Activated gamma-delta T cell treated with Interleukin-2 at 50 U/mL for 16 hours (primary cell): ENCODE measurements around the gene RAB3A.
A peak's percentile ranks its signal among the peaks of the same experiment; 100 is the strongest.

Experiments used
- DNase-seq: peaks from one replicate; pipeline ENCODE4 v3.0.0-alpha.2; 2020

The RAB3A gene, protein sequence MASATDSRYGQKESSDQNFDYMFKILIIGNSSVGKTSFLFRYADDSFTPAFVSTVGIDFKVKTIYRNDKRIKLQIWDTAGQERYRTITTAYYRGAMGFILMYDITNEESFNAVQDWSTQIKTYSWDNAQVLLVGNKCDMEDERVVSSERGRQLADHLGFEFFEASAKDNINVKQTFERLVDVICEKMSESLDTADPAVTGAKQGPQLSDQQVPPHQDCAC

DNA sequence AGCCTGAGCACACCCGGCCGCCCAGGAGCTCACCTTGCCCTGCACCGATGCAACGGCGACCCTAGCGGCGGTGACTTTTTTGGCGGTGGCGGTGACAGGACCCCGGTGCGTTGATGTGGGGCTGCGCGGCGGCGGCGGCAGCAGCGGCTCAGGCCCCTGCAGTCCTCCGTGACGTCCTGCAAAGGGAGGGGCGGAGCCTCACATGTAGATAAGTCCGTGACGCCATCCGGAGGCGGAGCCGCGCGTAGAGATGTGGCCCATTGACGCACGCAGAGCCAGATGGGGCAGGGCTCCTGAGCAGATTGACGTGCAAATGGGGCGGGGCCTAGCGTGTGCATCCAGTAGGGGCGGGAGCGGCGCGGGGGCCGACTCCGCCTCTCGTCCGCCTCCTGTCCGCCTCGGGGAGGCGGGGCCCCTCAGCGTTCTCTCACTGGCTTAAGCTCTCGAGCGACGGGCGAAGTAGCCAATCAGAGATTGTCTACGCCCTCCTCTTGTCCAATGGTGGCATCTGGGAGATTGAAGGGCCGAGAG is at the start of gene RAB3A:
Gene RAB3A (minus strand): TSS at position 180 of the 531 bp plus-strand sequence. CDS start 1,302 bp downstream, outside the sequence.
- peak; percentile 99 for DNase-seq

DNA sequence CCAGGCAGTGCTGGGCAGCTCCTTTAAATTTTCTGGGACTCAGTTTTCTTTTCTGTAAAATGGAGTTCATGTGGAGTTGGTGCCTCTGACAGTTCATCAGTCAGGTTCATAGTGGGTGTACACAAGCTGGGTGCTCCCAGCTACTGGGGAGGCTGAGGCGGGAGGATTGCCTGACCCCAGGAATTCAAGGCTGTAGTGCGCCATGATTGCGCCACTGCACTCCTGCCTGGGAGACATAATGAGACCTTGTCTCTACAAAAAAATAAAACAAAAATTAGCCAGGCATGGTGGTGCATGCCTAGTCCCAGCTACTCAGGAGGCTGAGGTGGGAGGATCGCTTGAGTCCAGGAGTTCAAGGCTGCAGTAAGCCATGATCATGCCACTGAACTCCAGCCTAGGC is 49.3 kb upstream of the RAB3A start:
- no peak for DNase-seq

DNA sequence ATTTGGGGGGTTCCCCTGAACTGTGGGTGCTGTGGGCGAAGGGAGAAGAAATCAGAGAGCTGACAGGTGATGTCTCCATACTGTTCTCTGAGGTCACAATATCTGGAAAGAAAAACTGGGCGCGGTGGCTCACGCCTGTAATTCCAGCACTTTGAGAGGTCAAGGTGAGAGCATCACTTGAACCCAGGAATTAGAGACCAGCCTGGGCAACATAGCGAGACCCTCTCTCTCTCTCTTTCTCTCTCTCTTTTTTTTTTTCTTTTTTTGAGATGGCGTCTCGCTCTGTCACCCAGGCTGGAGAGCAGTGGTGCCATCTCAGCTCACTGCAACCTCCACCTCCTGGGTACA is 48.5 kb upstream of the RAB3A start:
- no peak for DNase-seq

DNA sequence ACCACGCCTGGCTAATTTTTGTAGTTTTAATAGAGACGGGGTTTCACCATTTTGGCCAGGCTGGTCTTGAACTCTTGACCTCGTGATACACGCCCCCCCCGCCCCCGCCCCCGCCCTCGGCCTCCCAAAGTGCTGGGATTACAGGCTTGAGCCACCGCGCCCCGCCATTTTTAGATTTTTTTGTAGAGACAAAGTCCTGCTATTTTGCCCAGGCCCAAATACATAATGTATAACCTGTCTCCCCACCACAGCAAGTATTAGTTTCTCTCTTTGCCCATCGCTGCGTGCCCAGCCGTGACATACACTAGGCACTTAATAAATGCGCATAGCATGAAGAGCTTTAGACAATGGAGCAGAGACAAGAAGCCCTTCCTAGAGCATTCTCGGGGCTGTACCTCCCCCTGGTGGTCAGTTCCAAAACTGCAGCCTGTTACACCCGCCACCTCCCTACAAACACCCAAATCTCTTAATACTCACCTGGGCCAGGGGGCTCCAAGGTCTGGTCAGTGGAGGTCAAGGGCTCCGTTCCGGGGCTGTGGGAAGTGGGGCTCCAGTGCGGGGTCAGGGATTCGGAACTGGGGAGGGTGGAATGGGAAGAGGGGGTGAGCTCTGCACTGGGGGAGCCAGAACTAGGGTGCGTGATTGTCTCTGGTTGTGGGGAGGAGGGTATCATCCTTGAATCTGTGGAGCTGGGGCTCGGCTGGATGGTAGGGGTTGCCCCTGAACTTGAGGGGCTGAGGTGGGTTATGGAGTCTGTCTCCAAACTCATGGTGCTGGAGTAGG is 47.9 kb upstream of the RAB3A start:
- peak; percentile 82 for DNase-seq

DNA sequence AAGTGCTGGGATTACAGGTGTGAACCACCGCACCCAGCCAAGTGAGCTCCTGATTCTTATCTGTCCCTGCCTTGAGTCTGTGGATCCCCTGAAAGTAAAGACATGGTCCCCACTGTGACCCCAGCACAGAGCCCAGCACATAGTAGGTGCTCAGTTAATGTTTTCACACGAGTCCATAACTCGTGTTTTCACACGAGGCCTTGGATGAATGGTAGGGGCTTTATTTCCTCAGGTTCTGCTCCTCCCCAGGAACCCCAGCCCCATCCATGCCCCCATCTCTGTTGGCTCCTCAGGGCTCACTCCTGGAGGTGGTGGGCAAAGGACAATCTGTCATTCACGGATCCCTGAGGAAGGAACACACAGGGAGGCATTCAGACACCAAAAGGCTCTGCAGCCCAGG is 46.0 kb upstream of the RAB3A start:
- DNase-seq, result no peak

DNA sequence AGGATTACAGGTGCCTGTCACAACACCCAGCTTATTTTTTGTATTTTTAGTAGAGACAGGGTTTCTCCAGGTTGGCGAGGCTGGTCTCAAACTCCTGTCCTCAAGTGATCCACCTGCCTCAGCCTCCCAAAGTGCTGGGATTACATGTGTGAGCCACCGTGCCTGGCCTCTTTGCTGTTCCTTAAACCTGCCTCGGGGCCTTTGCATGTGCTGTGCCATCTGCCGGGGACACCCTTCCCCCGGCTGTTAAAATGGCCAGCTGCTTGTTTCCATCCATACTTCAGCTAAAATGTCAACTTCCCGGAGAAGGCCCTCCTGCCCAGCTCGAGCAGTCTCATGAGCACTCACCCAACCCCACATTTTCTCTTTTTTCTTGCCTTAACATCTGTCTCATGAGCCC is 41.5 kb upstream of the RAB3A start:
- DNase-seq, result no peak

DNA sequence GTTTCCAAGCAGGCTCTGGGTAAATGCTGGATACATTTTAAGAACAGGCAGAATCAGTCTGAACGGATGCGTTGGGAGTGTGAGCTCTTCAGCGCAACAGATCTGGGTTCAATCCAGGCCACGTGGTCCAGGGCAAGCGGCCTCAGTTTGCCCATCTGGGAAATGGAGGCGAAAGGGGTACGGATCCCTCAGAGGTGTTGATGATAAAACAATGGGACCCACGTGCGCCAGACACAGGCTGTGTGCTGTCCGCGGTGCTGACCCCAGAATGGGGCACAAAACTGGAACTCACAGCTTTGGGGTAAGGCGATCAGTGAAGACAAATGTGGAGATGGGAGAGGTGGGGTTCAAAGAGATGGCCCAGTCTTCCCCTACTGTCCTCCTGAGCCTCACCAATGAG is 35.5 kb upstream of the RAB3A start:
- DNase-seq, result no peak

DNA sequence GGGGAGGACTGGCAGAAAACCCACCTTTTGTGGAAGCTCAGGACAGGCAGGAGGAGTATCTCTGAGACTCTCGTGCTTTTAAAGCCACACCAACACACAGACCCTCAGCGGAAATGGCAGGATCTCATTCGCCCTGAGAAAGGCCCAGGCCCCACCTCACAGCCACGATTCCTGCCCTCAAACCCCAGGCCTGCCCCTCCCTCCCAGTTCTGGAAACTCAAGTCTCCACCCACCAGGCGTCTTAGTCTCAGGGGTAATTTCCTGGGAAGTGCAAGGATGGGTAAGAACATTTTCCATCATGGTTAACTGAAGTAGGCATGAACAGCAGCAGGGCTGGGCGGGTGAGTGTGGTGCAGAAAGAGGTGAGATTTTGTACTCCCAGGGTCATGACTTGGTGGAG is 30.4 kb upstream of the RAB3A start:
- no peak for DNase-seq

DNA sequence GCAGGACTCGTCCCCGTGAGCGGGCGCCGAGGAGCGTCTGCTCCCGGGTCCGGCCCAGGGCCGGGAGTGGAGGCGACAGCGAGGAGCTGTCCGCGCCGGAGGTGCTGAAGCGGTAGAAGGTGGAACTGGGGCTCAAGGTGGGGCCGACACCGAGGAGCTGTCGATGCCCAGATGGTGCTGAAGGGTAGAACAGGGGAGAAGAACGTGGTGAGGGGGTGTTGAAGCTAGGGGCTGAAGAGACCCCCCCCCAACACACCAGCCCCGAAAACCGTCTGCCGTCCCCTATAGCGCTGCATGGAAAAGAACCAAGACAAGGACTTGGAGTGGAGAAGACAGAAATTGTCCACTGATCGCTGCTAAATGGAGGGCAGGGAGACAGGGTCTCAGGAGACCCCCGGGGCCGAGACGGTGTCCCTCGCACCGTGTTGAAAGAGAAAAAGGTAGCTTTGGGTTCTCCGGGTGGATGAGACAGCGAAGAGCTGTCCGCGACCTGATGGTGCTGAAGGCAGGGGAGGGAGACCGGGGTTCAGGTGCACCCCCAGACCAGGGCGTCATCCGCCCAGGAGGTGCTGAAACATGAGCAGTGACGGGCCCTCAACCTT is 29.5 kb upstream of the RAB3A start:
- peak; percentile 29 for DNase-seq

DNA sequence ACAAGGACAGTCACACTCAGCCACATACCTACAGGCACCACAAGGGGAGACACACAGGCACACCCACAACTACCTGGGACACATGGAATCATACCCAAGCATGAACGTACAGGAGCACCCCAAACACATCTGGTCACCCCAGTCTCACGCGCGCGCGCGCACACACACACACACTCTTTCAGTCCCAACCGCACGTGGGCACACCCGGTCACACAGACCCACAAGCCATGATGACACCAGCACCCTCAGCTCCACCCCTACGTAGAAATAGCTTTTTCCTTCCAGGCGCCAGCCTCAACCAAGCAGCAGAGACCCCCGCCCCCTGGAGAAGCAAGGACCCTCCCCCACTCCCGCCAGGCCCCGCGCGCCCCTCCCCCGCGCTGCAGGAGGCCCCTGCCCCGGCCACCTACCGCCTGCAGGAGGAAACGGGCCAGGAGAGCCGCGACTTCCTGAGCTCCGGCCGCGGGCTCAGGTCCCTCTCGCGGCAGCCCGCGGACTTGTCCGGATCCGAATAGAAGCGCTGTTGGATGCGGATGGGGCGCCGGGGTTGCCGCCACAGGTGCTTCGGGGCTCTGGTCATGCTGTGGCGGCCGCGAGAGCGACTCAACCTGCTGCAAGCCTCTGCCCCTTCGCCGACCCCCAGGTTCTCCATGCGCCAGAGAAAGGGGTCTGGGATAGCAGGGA is 28.8 kb upstream of the RAB3A start:
- no peak for DNase-seq

DNA sequence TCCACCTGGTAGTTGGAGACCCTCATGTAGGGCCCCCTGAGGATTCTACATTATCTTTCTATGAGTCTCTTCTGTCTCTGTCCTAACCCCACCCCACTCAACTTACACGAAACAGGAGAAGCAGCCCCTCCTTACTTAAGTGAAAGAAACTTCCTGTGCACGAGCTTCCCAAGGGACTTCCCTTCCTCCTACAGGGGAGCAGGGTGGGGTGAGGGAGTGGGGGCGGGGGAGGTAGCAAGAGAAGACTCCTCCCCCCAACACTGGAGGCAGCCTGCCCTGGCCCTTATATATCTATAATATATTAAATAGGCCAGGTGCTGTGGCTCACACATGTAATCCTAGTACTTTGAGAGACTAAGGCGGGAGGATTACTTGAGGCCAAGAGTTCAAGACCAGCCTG is 27.9 kb upstream of the RAB3A start:
- no peak for DNase-seq

DNA sequence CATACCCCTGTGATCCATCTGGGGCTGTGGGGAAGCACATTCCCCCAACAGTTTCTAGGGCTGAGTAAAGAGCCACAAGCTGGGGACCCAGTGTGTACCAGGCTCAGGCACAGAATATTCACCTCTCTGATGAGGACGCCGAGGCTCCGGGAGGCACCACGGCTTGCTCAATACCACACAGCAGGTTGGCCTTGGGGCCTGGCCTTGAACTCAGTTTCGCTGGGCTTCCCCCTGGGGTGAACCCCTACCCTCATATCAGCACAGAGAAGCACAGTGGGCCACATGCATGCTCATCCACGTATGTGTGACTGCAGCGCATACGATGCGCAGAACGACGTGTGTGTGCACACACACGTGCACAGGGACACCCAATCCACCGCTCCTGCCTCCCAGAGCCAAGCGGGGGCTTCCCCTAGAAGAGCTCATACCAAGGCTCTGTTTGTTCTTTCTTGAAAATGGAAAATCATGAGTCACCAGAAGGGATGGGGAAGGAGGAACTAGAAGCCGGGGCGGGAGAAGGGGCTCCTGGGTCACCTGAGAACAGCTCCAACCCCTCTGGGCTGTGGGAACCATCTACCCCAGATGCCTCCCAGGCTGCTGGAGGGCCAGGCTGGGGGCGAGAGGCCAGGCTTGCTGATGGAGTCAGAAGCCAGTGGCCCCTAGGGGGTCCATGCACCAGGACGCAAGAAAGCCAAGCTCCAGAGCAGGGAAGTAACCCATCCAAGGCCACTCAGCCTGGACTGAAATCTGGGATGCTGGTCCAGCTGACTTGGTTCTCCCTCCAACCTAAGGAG is 27.3 kb upstream of the RAB3A start:
- no peak for DNase-seq

DNA sequence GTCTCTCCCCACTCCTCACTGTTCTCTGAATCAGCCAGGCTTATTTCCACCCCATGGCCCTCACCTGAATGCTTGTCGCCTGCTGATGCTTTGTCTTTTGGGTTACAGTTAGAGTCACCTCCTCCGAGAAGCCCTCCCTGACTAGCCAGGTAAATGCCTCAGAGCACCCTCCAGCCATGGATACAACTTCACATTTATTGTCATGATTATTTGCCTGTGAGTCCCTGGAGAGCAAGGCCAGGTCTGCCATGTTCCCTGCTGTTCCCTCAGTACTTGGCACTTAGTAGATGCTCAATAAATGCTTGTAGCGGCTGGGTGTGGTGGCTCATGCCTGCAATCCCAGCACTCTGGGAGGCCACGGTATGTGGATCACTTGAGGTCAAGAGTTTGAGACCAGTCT is 26.1 kb upstream of the RAB3A start:
- DNase-seq, result no peak

DNA sequence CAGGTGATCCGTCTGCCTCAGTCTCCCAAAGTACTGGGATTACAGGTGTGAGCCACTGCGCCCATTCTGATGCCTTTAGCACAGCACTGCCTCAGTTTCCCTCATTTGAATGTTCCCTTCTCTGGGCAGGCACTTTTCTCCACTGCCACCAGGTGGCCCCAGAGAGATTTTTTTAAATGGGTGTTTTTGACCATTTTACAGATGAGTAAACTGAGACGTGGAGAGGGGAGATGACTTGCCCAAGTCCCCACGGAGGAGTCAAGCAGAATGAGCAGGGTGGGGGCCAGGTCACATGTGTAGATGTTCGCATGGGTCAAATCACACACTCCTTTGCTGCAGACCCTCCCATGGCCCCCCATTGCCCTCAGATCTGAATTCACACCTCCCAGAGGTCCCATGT is 25.6 kb upstream of the RAB3A start:
- DNase-seq, result no peak

DNA sequence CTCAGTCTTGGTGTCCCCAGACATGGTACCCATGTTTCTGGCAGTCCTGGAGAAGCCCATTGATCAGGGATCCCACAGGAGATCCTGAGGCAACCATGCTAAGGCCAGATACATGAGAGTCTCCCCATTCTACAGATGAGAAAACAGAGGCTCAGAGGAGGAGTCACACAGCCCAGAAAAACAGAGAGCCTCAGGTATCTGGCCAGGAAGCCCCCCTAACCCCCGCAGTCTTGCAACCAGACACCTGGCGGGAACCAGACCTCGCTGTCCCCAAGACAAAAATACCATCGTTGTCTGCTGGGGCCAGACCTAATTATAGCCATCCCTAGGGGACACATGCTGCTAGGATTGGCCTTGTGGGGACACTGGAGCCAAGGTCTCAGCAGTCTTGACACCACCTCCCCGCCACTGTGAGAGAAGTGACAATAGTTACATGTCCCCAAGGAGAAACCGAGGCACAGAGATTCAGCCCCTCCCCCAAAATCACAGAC is 24.0 kb upstream of the RAB3A start:
- no peak for DNase-seq

DNA sequence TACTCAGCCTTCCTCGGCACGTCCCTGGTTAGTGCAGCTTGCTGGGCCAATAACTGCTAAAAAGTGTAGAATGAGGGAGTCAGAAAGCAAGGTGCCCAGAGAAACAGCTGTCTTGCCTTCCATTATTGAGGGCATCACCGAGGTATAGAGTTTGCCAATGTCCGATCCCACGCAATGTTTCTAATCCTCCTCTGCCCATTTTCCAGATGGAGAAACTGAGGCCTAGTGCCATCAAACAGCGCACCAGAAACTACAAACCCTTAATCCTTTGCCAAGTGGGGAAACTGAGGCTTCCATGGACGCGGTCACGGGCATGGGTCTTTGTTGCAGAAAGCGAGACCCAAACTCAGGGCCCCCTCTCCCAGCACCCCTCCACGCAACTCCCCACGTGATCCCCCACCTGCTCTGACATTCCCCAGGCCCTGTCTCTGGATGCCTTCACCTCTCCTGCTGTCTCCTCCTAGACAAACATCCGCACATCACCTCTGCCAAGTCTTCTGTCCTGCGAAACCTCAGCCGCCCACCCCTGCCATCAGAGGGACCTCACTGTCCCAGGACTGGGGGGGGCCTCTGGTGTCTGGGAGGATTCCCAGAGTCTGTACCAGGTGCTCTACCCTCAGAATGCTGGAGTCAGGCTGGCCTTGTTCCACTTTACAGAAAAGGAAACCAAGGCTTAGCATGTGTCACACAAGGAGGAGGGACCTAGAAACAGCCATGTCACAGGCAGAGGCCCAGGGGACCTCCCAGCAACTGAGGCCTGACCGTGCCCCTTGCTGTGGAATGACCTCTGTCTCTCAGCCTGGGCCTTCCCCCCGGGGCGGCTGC is 23.3 kb upstream of the RAB3A start:
- no peak for DNase-seq

DNA sequence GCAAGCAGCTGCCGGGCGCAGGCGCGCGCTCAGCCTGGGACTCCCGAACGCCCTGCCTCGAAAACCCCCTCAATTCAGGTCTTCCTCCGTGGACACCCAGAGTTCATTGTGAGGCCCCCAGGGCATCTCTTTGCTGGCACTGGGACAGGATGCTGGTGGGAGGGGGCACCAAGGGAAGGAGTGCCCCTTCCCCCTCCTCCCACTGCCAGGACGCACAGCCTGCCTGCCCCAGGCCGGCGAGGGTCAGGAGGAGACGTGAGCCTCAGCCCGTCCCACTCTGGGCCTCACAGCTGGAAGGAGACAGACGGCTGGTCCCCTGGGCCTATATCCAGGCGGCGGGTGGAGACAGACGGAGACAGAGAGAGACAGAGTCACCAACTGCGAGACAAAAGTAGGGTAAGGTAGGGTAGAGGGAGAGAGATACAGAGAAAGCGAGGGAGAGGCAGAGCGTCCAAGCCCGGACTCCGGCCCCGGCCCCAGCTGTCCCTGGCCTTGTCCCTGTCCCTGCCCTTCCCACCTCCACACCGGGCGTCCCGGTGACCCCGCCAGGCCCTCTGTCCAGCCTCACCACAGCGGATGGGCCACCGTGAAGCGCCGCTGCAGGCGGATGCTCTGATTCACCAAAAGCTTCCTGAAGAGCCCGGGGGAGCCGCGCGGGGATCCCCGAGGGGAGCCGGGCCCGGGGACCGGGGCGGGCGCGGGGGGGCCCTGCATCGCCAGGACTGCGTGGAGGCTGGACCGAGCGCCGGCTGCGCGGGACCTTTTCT is 22.0 kb upstream of the RAB3A start, which contains the start of gene PDE4C:
Gene PDE4C (minus strand): TSS at position 737 of the 767 bp plus-strand sequence. CDS start 23 bp downstream, at position 714.
- no peak for DNase-seq

DNA sequence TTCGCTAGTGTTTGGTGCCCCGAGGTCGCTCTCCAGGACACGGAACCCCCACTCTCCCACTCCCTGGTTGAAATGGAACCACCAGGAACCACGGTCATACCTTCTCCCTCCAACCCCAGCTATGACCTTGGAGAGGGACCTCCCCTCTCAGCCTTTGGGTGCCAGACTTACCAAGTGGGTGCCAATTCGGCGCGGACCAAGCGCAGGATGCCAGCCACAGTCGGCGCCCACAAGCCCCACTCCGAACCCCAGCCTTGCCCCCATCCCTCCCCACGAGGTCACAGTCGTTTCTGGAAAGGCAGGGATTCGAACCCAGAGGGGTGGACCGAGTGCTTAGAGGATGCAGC is 21.5 kb upstream of the RAB3A start:
- DNase-seq, result no peak

DNA sequence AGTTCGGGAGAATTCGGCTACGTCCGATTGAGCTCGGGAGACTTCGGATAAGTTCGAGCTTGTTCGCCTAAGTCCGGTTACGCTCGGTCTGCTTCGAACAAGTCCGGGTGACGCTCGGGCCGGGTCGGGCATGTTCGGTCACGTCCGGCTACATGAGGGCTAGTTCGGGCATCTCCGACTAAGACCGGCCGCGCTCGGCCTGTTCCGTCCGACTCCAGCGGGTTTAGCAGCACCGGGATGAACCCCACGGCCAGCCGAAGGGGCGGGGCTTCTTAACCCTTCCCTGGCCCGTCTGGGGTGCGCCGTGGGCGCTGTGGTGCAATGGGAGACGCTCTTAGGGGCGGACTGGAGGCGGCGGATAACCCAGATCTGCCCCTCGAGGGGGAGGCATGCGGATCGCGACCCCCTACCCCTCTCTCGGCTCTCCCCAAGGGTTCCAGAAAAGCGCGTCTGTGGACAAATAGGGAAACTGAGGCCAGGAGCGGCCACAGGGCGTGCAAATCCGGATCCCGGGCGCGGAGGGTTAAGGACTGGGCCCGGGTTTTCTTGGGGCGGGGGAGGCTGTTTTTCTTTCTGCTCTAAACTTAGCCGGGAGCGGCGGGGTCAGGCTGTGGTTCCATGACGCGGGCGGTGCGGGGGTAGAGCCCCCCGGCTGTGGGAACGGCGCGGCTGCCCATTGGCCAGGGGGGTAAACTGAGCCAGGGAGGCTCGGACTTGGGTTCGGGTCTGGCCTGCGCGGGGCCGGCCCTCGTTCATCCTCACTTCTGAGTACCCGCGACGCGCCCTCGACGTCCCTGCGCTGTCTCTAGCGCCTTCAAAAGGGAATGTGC is 20.9 kb upstream of the RAB3A start:
- peak; percentile 73 for DNase-seq
